Mesenchymal stem cell (in vitro differentiated cells and primary cell): ENCODE measurements around the gene ASPG.

ENCODE experiments used
- DNase-seq: peaks from one replicate; pipeline ENCODE4 v3.0.0-alpha.2; 2013
- H2AFZ ChIP-seq: one replicate; pipeline ENCODE4 v1.6.1; 2013; ENCODE audit warnings: low read depth, mild to moderate bottlenecking, control low read depth, inconsistent platforms, low read length, moderate library complexity
- H2AK5ac ChIP-seq: 2 replicates; pipeline ENCODE4 v1.6.1; 2013; ENCODE audit warnings: low read length, moderate library complexity, mild to moderate bottlenecking, inconsistent platforms; ENCODE audit not compliant: severe bottlenecking
- H2BK120ac ChIP-seq: one replicate; pipeline ENCODE4 v1.6.1; 2013; ENCODE audit warnings: low read depth, mild to moderate bottlenecking, inconsistent platforms, low read length, moderate library complexity
- H2BK12ac ChIP-seq, 2 experiments: one replicate each; pipeline ENCODE4 v1.6.1; 2013; ENCODE audit warnings: inconsistent platforms in 2 of 2, low read length in 2 of 2, mild to moderate bottlenecking in 2 of 2, moderate library complexity in 2 of 2, control low read depth in 1 of 2
- H2BK15ac ChIP-seq: one replicate; pipeline ENCODE4 v1.6.1; 2013; ENCODE audit warnings: mild to moderate bottlenecking, low read depth, inconsistent platforms; ENCODE audit not compliant: poor library complexity, severe bottlenecking
- H2BK5ac ChIP-seq: 2 replicates; pipeline ENCODE4 v1.6.1; 2013; ENCODE audit warnings: low read depth, mild to moderate bottlenecking, low read length, control low read depth, inconsistent platforms; ENCODE audit not compliant: poor library complexity, severe bottlenecking
- H3K14ac ChIP-seq, 2 experiments: one replicate each; pipeline ENCODE4 v1.6.1; 2013; ENCODE audit warnings: inconsistent platforms in 2 of 2, low read length in 2 of 2, control low read depth in 1 of 2, mild to moderate bottlenecking in 1 of 2, moderate library complexity in 1 of 2
- H3K18ac ChIP-seq, 2 experiments: one replicate each; pipeline ENCODE4 v1.6.1; 2013; ENCODE audit warnings: inconsistent platforms in 2 of 2, low read length in 2 of 2, control low read depth in 1 of 2, low read depth in 1 of 2, mild to moderate bottlenecking in 1 of 2
- H3K23ac ChIP-seq, 2 experiments: one replicate each; pipeline ENCODE4 v1.6.1; 2013; ENCODE audit warnings: inconsistent platforms in 2 of 2, low read length in 2 of 2, mild to moderate bottlenecking in 2 of 2, moderate library complexity in 2 of 2, control low read depth in 1 of 2
- H3K27ac ChIP-seq: 2 replicates; pipeline ENCODE4 v1.5.1; 2013; ENCODE audit warnings: mild to moderate bottlenecking, moderate library complexity, low read length, control low read depth, inconsistent platforms; ENCODE audit not compliant: poor library complexity, severe bottlenecking
- H3K27me3 ChIP-seq, 2 experiments: 2 replicates each; pipeline versions ENCODE4 v1.6.1 to v1.7.0; 2013; ENCODE audit warnings: low read length in 2 of 2, mild to moderate bottlenecking in 2 of 2, moderate library complexity in 2 of 2, control low read depth in 1 of 2, inconsistent platforms in 1 of 2; ENCODE audit not compliant: control insufficient read depth in 1 of 2, insufficient read depth in 1 of 2
- H3K36me3 ChIP-seq, 2 experiments: 2 replicates each; pipeline versions ENCODE4 v1.6.1 to v1.7.0; 2013; ENCODE audit warnings: low read length in 2 of 2, control low read depth in 1 of 2, inconsistent platforms in 1 of 2, low read depth in 1 of 2, mild to moderate bottlenecking in 1 of 2; ENCODE audit not compliant: insufficient read depth in 2 of 2, control insufficient read depth in 1 of 2
- H3K4ac ChIP-seq, 2 experiments: one replicate each; pipeline ENCODE4 v1.6.1; 2013; ENCODE audit warnings: inconsistent platforms in 2 of 2, low read length in 2 of 2, mild to moderate bottlenecking in 2 of 2, moderate library complexity in 2 of 2, control low read depth in 1 of 2, low read depth in 1 of 2
- H3K4me1 ChIP-seq: 2 replicates; pipeline ENCODE4 v1.6.1; 2013; ENCODE audit warnings: low read depth, low read length, control low read depth; ENCODE audit not compliant: control insufficient read depth, insufficient read depth
- H3K4me2 ChIP-seq: 2 replicates; pipeline ENCODE4 v1.6.1; 2013; ENCODE audit warnings: low read length, mild to moderate bottlenecking, inconsistent platforms; ENCODE audit not compliant: poor library complexity, severe bottlenecking
- H3K4me3 ChIP-seq, 2 experiments: 2 replicates each; pipeline versions ENCODE4 v1.5.1 to v1.7.0; 2013; ENCODE audit warnings: low read length in 2 of 2, mild to moderate bottlenecking in 2 of 2, control low read depth in 1 of 2, low read depth in 1 of 2; ENCODE audit not compliant: insufficient read depth in 1 of 2
- H3K79me1 ChIP-seq: replicated peaks from 2 replicates; pipeline ENCODE4 v1.6.1; 2013; ENCODE audit warnings: mild to moderate bottlenecking, control low read depth, low read length, inconsistent platforms; ENCODE audit not compliant: poor library complexity, severe bottlenecking
- H3K9ac ChIP-seq: 2 replicates; pipeline ENCODE4 v1.7.0; 2013; ENCODE audit warnings: mild to moderate bottlenecking, low read length, moderate library complexity
- H3K9me3 ChIP-seq: 2 replicates; pipeline ENCODE4 v1.7.0; 2013; ENCODE audit warnings: mild to moderate bottlenecking, low read length; ENCODE audit not compliant: control insufficient read depth
- H4K8ac ChIP-seq: one replicate; pipeline ENCODE4 v1.6.1; 2013; ENCODE audit warnings: inconsistent platforms, mild to moderate bottlenecking, low read length, moderate library complexity
- H4K91ac ChIP-seq: one replicate; pipeline ENCODE4 v1.6.1; 2013; ENCODE audit warnings: mild to moderate bottlenecking, low read length, inconsistent platforms
- WGBS: methylation state at CpG from one replicate; pipeline ENCODE4 v1.1.7; 2013; ENCODE audit warnings: mixed read lengths; 5-methylcytosine and 5-hydroxymethylcytosine counted together

Gene ASPG

GRCh38 chr14:104133496-104133895, 48.0 kb downstream of the ASPG start:
- Histone ChIP-seq H3K36me3 (peaks cover 0 to 4% of the 10 kb centered on the region in 2 experiments), H3K23ac (no peak overlapping the region), H2AFZ (no peak overlapping the region), H3K79me1 (no peaks in the 10 kb centered on the region), H3K27ac (no peak overlapping the region), H3K27me3 (peaks cover 41 to 48% of the 10 kb centered on the region in 2 experiments), H3K9ac (no peak overlapping the region), H3K4me1 (peaks cover 25% of the 10 kb centered on the region), H2BK120ac (no peak overlapping the region), H3K14ac (no peak overlapping the region), H3K18ac (no peak overlapping the region), H3K4me2 (no peak overlapping the region), H4K91ac (no peak overlapping the region), H2BK15ac (no peak overlapping the region), H4K8ac (no peak overlapping the region), H3K9me3 (peaks cover 8% of the 10 kb centered on the region), H2AK5ac (no peak overlapping the region), H2BK5ac (no peak overlapping the region), H3K4ac (no peak overlapping the region), H3K4me3 (no peak overlapping the region), H2BK12ac (no peak overlapping the region)
- 85% methylated on average over 9 of the region's 9 CpGs for WGBS
- no peak for DNase-seq

- Histone ChIP-seq H2AFZ (no peak overlapping the region), H3K4ac (no peak overlapping the region), H3K27ac (no peak overlapping the region), H2BK120ac (no peak overlapping the region), H3K18ac (no peak overlapping the region), H3K4me3 (no peak overlapping the region), H3K4me2 (no peak overlapping the region), H4K8ac (no peak overlapping the region), H2BK5ac (no peak overlapping the region), H3K14ac (no peak overlapping the region), H3K9me3 (peaks cover 6% of the 10 kb centered on the region), H3K36me3 (peaks cover 0 to 4% of the 10 kb centered on the region in 2 experiments), H3K9ac (no peak overlapping the region), H2BK12ac (no peak overlapping the region), H3K27me3 (peaks cover 44 to 52% of the 10 kb centered on the region in 2 experiments), H3K4me1 (peaks cover 28% of the 10 kb centered on the region), H3K23ac (no peak overlapping the region), H4K91ac (no peak overlapping the region), H2BK15ac (no peak overlapping the region), H3K79me1 (no peaks in the 10 kb centered on the region), H2AK5ac (no peak overlapping the region)
- 81% methylated on average over 22 of the region's 31 CpGs for WGBS
- no peak for DNase-seq
These were observed 48.8 kb downstream of the ASPG start for GRCh38 chr14:104134061-104134965.

- no peak overlapping the region for H2BK15ac ChIP-seq
- no peak overlapping the region for H3K4me2 ChIP-seq
- H2AFZ ChIP-seq, result no peak overlapping the region
- no peak overlapping the region for H3K4me3 ChIP-seq
- H2BK12ac ChIP-seq, result no peak overlapping the region
- no peak overlapping the region for H3K9ac ChIP-seq
- 13% methylated on average over 45 of the region's 47 CpGs for WGBS
- peaks cover 0 to 4% of the 10 kb centered on the region in 2 experiments for H3K36me3 ChIP-seq
- DNase-seq, result peak; percentile 24
- no peak overlapping the region for H3K18ac ChIP-seq
- no peak overlapping the region for H2BK5ac ChIP-seq
- H2AK5ac ChIP-seq, result no peak overlapping the region
- H4K91ac ChIP-seq, result no peak overlapping the region
- H4K8ac ChIP-seq, result no peak overlapping the region
- H3K4ac ChIP-seq, result no peak overlapping the region
- H3K79me1 ChIP-seq, result no peaks in the 10 kb centered on the region
- H3K4me1 ChIP-seq, result peaks cover 28% of the 10 kb centered on the region
- no peaks in the 10 kb centered on the region for H3K9me3 ChIP-seq
- no peak overlapping the region for H3K23ac ChIP-seq
- no peak overlapping the region for H2BK120ac ChIP-seq
- no peak overlapping the region for H3K14ac ChIP-seq
- H3K27me3 ChIP-seq, result peaks cover 54 to 62% of the 10 kb centered on the region in 2 experiments
- H3K27ac ChIP-seq, result no peak overlapping the region
These were observed 49.8 kb downstream of the ASPG start for GRCh38 chr14:104135121-104135903.

- no peak for DNase-seq
- WGBS, result 4% methylated on average over 33 of the region's 78 CpGs
- H3K14ac ChIP-seq, result no peak overlapping the region
- no peak overlapping the region for H2BK12ac ChIP-seq
- H3K9ac ChIP-seq, result no peak overlapping the region
- H3K4me2 ChIP-seq, result peak overlapping the region; percentile 31
- peak overlapping the region in 1 of 2 experiments; percentile 73 for H3K23ac ChIP-seq
- no peak overlapping the region for H3K18ac ChIP-seq
- H3K27me3 ChIP-seq, result peaks cover 61 to 68% of the 10 kb centered on the region in 2 experiments
- no peak overlapping the region for H2BK15ac ChIP-seq
- no peak overlapping the region for H2BK5ac ChIP-seq
- H2BK120ac ChIP-seq, result no peak overlapping the region
- H3K27ac ChIP-seq, result no peak overlapping the region
- no peak overlapping the region for H2AFZ ChIP-seq
- no peaks in the 10 kb centered on the region for H3K9me3 ChIP-seq
- peaks cover 0 to 4% of the 10 kb centered on the region in 2 experiments for H3K36me3 ChIP-seq
- H3K4ac ChIP-seq, result no peak overlapping the region
- H4K91ac ChIP-seq, result no peak overlapping the region
- no peak overlapping the region for H4K8ac ChIP-seq
- no peak overlapping the region for H2AK5ac ChIP-seq
- no peak overlapping the region for H3K4me3 ChIP-seq
- H3K4me1 ChIP-seq, result peaks cover 28% of the 10 kb centered on the region
- no peaks in the 10 kb centered on the region for H3K79me1 ChIP-seq
These were observed 50.5 kb downstream of the ASPG start for GRCh38 chr14:104135904-104136471.
